Fibroblast of mammary gland (primary cell): ENCODE data around the gene CYP2W1.
A peak's percentile ranks its signal among the peaks of the same experiment; 100 is the strongest.

ENCODE experiments used
- DNase-seq: peaks from one replicate; pipeline ENCODE4 v3.0.0-alpha.2; 2010; ENCODE audit warnings: low read depth
- H3K4me3 ChIP-seq: 2 replicates; pipeline ENCODE4 v1.5.1; 2011; ENCODE audit warnings: low read depth, mild to moderate bottlenecking, low read length, moderate library complexity; ENCODE audit not compliant: control insufficient read depth
- CTCF ChIP-seq: conservative IDR thresholded peaks from 2 replicates; pipeline ENCODE4 v1.5.1; 2011; ENCODE audit warnings: low read depth, low read length, inconsistent platforms; ENCODE audit not compliant: control insufficient read depth, insufficient read depth

The CYP2W1 gene

GRCh38 chr7:974820-975681 is 7.9 kb upstream of the CYP2W1 start, which contains the start of gene COX19:
TSS of gene COX19 (minus strand) at chr7:975549. CDS start at chr7:975509, 40 bp downstream.
- peak; percentile 82 for DNase-seq
- peak within 1 kb of the TSS; percentile 89 for H3K4me3 ChIP-seq
- no peak for TF ChIP-seq CTCF

- no peak for DNase-seq
- H3K4me3 ChIP-seq = peak overlapping the region; percentile 45
- no peak for TF ChIP-seq CTCF
These were observed 7.1 kb upstream of the CYP2W1 start for GRCh38 chr7:975702-976473.

GRCh38 chr7:976901-977325 is 6.1 kb upstream of the CYP2W1 start:
- TF ChIP-seq CTCF = no peak
- no peak overlapping the region for H3K4me3 ChIP-seq
- no peak for DNase-seq

GRCh38 chr7:977326-978048 is 5.5 kb upstream of the CYP2W1 start:
- no peak overlapping the region for H3K4me3 ChIP-seq
- DNase-seq = no peak
- TF ChIP-seq CTCF = no peak

GRCh38 chr7:978049-978346 is 5.0 kb upstream of the CYP2W1 start:
- H3K4me3 ChIP-seq = no peak overlapping the region
- TF ChIP-seq CTCF = no peak

GRCh38 chr7:978416-979091 is 4.4 kb upstream of the CYP2W1 start:
- DNase-seq = no peak
- H3K4me3 ChIP-seq = no peak overlapping the region
- no peak for TF ChIP-seq CTCF

More at GRCh38 chr7:978049-978346, 5.0 kb upstream of the CYP2W1 start:
- no peak for DNase-seq
